HG03460 (cell line): ENCODE measurements around the gene C14orf132.
"Not testable (repeated sequence)": the region's sequence is repeated elsewhere in the genome, so short reads cannot be mapped to it uniquely, and the experiment has no call there.

Experiments
- ATAC-seq: cut with Tn5 transposase; IDR thresholded peaks from one replicate; pipeline ENCODE4 v1.9.1; 2021; ENCODE audit not compliant: unreplicated experiment

C14orf132 gene

DNA sequence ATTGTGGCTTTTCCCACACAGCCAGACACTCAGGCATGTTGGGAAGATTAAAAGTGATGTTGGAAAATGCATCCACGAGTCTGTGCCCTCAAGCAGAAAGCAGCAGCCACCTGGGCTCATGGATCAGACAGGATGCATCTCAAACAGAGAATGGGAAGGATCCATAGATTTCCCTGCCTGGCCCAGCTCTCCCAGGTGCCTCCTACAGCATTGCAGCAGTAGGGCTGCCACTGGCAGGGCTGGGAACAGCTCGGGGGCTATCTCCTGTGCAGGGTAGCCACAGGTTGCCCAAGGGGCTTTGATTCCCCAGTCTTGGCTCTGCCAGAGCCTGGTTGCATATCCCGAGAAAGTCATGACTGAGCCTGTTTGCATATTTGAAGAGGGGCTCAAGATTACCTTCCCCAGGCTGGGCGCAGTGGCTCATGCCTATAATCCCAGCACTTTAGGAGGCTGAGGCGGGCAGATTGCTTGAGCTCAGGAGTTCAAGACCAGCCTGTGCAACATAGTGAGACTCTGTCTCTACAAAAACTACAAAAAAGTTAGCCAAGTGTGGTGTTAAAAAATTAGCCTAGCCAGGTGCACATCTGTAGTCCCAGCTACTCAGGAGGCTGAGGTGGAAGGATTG is 19.5 kb downstream of the C14orf132 start:
- ATAC-seq, result no peak

DNA sequence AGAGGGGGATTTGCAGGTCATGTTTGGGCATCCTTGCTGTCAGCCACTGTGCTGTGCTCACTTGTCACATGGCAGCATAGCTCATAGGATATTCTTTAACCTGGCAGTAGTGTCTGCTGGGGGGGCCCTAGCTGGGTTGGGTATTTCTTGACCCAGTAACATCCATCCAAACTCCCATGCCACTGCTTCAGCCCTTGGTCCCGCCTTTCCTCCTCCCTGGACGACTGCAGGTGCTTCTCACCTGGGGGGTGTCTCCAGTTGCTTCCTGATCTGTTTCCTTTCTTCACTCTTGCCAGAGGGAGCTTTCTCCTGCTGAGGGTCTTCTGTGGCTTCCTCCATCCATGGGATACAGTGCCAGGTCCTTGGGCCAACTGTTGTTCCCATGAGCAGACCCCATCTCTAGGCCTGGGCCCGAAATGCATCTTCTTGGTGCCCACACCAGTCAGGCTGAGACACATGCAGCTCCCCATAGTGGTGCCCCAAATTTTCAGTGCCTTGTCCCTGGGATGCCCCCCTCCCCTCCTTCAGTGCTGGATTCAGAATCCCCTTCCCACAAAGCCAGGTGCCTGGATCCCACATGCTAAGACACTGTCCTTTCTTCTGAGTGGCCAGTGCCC is 20.5 kb downstream of the C14orf132 start:
- ATAC-seq, result no peak

DNA sequence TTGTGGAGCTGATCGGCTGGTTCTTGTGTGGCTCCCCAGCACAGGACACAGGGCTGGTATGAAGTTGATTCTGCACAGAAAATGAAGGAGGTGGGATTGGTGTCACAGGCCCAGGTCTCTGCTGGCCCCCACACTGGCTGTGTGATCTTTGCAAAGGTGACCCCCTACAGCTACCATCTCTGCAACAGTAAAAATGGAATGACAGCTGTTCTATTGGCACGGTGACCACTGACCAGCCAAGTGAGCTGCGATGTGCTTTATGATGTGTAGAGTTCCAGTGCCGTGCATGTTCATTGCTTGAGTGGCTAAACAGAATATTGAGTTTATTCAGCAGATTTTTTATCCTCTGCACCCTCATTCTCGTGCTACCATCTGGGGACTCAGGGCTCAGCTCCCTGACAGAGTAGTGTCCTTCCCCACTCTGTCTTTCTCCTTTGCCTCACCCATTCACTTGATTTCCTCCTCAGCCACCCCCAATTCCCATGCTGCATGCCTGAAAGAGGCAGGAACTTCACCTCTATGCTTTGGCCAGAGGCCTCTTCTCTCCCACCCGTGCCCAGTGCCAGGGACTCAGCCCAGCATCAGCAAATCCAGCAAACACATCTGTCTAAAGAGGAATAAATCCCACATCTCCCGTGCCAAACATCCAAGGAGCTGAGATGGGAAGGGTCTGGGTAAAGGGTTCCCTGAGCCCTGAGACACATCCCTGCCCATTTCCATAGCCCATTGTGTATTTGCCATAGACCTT is 21.2 kb downstream of the C14orf132 start:
- no peak for ATAC-seq

DNA sequence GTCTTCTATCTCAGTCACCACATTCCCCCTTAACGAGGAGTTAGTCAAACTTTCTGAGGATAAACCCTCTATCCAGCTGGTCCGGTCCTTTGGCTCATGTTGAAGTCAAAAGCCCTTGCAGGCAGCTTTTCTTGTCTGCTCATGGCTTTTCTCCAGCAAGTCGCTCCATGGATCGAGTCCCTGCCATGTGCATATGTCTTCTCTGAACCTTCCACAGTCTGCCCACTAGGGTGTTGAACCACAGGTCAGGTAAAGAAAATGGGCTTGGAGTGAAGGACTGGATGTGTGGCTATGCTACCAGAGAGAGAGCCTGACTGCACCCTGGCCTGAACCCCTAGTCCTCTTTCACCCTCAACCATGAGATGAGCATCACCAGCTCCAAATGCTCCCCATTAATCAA is 22.8 kb downstream of the C14orf132 start:
- no peak for ATAC-seq

DNA sequence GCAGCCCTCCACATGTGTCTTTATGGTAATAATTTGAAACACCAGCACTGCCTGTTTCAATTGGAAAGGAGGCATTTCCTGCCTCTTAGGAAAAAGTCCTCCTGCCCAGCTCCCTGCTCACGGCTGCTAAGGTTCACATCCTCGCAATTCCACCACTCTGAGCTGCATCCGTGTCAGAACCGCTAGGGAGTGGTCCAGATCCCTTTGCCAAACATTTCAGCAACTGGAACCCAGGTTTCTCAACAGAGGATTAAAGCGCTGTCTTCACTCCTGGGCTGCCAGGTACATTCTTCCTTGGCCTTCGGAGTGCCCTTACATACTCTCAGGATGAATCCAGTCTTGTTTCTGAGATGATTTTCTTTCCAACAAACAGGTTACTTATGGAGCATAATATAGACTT is 23.3 kb downstream of the C14orf132 start:
- ATAC-seq, result no peak

DNA sequence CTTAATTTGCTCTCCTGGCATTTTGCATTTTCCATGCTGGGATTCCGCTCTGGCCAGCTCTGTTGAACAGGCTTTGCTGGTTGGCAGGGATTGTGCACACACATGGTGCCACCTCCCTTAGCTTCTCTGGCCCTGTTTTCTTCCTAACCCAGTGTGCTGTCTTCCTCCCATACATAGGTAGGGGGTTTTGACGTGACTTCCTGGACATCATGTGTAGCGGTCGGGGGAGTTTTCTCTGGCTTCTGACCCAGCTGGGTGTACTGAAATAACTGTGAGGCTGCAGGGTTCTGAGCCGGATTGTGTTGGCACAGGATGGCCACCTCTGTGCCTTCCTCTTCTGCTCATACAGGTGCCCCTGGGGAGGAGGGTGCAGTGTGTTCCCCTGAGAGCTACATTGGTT is 25.7 kb downstream of the C14orf132 start:
- ATAC-seq, result no peak

DNA sequence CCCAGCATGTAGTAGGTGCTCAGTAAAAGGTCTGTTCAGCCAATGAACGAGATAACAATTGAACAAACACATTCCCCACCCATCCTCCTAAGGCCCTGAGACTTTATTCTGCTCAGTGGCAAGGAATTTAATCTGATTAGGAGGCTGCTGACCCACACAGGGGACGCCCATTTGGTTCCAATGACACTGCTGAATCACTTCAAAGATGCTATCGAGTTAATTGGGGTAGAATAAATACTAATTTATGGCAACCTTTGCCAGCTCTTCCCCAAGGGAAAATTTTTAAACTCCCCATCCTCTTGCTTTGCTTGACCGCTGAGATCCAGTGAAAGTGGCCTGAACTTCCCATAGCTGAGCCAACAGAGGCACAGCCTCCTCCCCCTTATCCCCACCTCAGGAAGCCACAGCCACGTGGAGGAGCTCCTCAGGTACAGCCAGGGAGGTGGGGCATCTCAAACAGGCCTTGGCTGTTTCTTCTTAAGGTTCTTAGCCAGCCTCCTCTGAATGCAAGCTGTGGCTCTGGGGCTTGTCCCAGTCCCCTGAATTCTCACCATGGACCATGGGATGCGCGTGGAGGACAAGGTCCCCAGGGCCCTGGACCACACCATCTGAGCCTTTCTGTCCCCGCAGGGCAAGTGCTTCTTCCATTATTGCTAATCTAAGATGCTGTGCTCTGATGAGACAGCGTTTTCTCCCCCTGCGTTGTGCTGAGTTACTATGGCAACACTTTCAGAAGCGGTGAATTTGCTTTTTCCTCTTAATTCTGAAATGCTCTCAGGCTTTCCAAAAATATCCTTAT is 26.7 kb downstream of the C14orf132 start:
- no peak for ATAC-seq

DNA sequence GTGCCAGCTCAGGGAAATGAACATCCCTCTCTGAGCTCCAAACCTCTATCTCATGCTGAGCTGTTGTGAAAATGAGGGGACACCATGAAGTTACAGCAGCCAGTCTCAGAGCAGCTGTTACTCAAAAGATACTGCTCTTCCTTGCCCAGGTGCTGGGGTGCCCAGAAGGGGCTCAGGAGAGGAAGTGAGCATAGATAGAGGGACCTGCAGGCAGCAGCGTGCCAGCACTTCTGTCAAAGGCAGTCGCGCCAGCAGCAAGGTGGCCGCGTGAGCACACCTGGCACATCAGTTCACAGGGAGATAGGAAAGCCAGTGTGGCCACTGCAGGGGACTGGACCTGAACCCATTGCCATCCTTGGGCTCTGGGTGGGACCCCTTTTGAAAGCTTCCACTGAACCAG is 27.8 kb downstream of the C14orf132 start:
- no peak for ATAC-seq

DNA sequence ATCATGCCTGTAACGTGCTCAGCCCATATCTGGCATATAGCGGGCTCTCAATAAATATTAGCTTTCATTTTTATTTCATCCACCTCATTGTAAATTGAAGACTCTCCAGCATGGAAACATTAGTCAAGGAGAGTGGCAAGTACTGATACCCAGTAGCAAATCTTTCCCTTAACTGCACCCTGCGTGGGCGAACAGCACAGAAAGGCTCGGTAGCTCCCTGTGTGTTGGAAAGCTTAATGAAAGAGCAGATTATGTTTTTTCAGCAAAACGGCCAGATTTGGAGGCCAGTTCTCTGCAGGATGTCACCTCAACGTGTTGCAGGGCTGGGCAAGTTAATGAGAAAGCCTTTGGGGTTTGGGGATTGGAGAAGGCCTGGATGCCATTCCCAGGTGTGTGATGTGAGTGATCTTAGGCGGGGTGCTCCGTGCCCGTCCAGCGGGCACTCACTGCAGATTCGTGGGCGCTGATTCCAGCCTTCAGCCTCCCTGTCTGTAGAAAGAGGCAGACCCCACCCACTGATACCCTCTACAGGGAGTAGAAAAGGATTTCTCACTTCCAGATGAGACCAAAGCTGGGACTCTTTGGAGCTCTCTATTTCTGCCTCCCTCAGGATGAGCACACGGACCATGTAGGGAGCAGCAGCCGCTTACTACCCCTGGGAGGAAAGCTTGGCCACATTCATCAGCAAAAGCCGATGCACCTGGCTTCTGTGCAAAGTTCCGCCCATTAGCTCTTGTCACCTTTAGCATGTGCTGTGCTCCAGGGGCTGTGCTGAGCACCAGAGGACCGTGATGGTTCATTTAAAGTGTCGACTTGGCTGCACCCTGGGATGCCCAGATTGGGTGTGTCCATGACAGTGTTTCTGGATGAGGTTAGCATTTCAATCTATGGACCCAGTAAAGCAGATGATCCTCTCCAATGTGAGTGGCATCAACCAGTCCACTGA is 29.1 kb downstream of the C14orf132 start:
- no peak for ATAC-seq

DNA sequence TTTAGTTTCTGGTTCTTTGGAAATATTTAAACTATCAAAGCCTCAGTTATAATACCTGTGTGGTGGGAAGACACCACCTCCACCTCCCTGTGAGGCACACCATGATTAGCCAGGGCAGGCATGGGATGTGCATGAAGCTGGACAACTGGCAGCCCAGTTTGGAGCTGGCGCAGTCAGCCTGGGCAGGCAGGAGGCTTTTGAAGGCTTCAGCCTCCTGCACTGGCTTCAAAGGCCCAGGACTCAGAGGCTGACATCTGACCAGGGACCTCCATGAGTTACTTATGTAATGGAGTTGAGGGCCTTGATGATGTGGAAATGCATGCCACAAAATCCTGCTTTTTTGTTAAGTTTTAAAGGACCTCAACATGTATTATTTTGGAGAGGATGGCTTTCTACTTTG is 30.3 kb downstream of the C14orf132 start:
- no peak for ATAC-seq

DNA sequence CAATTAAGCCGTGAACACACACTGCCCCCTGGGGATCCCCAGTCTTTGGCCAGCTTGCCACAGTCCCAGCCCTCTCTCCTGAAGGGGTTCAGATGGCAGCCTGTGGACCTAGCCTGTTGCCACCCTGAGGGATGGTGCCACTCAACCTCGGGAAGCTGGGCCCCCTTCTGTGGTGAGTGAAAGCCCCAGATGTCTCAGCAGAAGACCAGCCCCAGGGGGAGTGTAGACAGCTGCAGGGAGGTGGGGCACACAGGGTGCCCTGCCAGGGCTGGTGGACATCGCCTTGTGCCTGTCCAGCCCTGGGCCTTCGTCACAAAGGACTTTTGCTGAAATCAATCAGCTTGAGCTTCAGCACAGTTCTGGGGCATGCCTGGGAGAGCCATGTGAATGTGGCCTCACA is 32.4 kb downstream of the C14orf132 start:
- no peak for ATAC-seq

DNA sequence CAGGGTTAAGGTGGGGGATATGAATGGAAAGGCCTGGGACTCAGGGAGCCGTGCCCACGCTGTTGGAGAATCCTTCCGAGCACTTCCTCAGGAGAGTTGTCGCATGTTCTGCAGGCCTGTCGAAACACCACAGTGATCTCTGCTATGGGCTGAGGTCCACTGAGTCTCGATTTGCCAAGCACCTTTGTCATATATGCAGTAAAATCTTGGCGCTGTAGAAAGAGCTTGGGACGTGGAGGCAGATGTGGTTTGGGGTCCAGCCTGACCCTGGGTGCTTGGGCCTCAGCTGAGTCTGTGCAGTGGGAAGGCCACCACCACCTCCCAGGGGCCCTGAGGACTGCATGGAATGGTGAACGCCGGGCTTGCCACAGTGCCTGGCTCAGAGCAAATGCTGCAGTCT is 32.9 kb downstream of the C14orf132 start:
- no peak for ATAC-seq

DNA sequence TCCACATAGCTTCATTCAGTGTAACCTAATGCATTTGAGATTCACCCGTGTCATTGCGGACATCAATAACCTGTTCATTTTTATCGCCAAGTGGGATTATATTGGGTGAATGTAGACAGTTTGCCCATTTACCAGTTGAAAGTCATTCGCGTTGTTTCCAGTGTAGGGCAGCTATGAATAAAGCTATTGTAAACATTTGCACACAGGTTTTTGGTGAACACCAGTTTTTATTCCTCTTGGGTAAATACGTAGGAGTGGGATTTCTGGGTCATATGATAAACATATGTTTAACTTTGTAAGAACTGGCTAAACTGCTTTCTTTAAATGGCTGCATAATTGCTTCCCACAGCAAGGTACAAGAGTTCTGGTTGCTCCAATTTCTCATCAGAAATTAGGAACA is 33.6 kb downstream of the C14orf132 start:
- no peak for ATAC-seq

DNA sequence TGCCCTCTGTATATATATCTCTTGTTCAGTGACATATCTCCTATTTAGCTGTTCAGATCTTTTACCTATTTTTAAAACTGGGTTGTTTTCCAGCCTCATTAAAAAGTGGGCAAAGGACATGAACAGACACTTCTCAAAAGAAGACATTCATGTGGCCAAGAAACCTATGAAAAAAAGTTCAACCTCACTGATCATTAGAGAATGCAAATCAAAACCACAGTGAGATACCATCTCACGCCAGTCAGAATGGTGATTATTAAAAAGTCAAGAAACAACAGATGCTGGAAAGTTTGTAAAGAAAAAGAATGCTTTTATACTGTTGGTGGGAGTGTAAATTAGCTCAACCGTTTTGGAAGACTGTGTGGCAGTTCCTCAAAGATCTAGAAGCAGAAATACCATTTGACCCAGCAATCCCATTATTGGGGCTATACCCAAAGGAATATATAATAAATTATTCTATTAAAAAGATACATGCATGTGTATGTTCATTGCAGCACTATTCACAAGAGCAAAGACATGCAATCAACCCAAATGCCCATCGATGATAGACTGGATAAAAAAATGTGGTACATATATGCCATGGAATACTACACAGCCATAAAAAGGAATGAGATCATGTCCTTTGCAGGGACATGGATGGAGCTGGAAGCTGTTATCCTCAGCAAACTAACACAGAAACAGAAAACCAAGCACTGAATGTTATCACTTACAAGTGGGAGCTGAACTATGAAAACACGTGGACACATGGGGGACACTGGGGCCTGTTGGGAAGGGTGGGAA is 34.3 kb downstream of the C14orf132 start:
- ATAC-seq, result not testable (repeated sequence)

DNA sequence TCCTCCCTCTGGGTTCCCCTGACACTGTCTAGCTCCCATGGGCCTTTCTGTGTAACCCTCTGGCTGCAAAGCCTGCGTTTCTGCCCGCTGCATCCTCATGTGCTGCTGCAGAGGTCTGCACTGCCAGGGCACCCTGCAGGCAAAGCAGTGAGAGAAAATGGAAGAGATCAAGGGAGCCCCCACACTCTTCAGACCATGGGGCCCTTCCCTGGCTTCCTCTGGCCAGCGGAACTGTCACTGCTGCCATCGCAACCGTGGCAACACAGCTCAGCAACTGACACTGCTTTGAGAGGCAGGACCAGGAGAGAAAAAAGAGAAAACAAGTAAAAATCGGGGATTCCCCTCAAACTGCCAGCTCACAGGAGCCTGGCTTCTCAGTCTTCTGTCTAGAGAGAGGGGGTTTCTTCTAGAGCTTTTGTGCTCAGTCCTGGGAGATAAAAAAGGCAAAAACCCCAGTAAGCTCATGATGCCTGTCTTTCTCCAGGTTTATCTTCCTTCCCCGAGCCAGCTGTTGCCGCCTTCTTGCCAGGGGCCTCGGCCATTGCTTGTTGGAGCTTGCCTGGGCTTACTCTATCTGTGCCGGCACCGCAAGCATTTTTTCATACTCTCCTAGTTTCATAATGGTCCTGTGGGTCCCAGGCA is 38.9 kb downstream of the C14orf132 start:
- no peak for ATAC-seq

DNA sequence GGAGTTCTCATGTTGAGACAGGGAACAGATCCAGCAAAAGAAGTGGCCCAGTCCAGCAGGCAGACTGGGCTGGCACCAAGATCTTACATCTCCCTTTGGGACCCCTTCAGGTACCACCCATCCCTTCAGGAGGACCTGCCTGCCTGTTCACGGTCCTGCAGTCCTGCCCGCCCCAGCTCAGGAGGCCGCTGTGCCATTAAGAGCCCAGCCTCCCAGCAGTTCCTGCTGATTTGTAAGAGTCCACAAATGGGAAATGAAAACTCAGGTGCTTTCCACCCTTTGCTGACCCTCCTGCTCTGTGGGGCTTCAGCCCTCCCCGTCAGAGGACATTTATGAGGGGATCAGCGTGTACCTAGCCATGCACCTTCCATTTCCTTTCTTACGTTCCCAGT is 39.5 kb downstream of the C14orf132 start:
- no peak for ATAC-seq

DNA sequence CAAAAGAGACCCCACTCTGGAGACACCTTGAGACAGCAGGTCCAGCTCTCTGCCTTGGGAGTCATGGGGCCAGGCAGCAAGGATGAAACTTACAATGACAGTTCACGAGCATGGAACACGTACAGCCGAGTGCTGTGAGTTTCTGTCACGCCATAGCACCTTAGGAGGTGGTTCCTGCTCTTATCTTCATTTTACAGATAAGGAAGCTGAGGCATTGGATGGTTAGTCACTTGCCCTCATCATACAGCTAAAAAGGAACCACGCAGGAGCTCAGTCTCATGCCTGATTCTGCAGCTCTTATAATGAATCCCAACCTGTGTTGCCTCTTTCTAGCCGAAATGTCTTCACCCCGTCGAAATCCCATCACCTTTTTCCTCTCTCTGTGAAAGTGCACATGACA is 39.9 kb downstream of the C14orf132 start:
- no peak for ATAC-seq

DNA sequence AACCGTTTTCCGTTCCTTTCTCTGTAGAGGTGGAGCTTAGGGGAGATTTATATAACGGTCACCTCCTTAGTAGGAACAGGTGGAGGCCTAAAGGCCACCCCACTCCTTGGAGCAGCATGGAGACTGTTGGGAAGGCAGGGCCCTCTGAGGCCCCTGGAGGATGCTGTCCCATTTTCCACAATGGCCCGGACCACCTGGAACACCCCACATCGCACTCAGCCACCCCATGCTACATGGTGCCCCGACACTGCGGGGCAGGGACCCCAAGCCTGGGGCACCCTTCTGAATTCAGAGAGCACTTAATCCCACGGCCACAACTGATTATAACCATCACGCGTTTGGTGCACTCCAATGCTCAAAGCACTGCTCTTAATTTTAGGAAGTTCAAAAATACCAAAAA is 41.4 kb downstream of the C14orf132 start:
- no peak for ATAC-seq

DNA sequence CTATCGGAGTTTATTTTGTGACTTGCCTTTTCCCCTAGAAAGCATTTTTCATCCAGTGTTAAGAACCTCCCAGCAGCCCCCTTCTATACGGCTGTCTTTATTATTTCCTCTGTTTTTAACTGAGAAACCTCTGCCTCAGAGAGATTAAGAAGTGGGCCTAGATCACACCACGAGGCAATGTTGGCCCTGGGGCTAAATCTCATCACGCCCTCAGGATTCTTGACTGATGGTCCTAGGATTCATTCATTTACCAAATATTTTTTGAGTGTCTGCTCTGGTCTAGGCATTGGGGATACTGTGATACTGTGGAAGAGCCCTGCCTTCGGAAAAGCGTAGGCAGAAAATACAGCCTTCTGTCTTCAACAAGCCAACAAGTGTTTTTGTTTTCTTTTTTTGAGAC is 42.1 kb downstream of the C14orf132 start:
- no peak for ATAC-seq
